ENCODE measurements around the gene STK25.

Gene STK25

GRCh38 chr2:241493092-241493491, 15.3 kb downstream of the STK25 start:
- DNase-seq (ENCODE audit: low read depth) = no peak

DNA sequence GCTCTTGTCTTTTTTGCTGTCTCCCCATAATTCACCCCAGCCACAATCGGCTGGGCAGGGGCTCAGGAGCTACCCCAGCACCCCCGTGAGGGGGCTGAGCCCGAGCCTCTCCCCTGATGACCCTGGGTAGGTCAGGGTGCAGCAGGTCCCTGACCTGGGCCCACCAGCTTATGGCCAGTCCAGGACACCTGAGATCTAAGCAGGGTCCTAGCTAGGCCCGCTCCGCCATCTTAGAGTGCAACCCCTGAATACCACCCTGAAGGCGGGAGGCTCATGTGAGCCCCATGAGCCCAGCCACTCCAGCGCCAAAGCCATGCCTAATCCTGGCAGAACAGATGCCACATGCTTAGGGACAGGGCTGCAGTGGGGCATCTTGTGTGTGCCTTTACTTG, 16.2 kb downstream of the STK25 start:
- no peak for DNase-seq (ENCODE audit: low read depth)

DNA sequence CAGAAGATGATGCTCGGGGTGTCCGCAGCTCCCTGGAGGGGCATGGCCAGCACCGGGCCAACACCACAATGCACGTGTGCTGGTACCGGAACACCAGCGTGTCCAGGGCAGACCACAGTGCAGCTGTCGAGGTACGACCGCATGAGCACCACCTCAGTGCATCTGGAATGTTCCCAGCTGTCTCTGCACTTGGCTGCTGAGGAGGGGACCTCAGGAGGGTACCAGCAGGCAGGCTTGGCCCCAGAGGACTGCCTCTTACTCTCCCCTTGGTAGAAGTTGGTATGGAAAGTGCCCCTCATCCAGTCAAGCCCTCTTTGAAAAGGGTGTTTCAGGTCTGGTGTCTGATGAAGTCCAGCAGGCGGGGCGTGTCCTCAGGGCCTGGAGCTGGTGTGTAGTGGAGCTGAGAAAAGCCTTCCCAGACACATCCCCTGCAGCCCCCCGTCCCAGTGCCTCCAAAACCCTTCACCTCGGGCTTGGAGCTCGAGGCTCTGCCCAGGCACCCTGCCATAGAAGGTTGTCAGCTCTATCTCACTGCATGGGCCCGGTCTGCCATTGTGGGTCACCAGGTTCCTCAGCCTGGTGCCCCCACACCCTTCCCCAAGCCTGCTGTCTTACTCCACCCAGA, 16.7 kb downstream of the STK25 start:
- no peak for DNase-seq (ENCODE audit: low read depth)

GRCh38 chr2:241490825-241491506, 17.4 kb downstream of the STK25 start:
- no peak for DNase-seq (ENCODE audit: low read depth)

DNA sequence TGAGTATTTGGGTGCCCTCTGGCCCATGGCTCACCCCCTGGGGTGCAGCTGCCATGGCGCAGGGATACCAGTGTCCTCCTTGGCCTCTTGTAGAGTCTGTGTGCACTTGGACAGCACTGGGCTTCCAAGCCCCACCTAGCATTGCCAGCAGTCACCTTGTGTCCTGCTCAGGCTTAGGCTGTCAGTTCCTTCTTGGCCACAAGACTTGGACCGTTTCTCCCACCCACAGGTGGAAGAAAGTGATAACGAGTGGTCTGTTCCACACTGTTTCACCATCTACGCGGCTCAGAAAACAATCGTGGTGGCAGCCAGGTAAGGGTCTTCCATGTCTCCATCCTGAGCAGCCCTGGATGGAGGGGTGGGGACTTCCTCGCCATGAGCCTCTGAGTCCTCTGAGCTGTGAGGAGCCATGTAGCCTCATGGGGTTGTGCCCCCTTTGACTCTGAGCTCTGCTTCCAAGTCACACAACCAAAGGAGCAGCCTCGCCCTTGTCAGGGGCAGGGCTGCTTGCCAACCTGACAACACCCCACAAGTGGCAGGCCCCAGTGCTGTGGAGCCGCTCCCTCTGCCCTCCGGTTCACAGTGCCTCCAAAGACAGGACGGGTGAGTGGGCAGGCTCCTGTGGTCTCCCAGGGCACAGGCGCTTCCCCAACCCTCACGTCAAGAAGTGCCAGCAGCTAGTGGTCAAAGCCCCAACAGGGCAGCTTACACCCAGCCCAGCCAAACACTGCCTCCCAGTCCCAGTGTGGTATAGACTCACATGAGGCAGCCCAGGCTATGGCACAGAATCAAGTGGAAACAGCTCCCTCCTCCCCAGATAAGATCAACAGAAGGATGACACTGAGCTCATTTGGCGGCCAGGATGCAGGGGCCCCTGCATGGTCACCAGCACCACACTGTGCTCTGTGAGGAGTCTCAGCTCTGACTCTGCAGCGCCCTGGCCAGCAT, 18.4 kb downstream of the STK25 start:
- DNase-seq (ENCODE audit: low read depth) = no peak

DNA sequence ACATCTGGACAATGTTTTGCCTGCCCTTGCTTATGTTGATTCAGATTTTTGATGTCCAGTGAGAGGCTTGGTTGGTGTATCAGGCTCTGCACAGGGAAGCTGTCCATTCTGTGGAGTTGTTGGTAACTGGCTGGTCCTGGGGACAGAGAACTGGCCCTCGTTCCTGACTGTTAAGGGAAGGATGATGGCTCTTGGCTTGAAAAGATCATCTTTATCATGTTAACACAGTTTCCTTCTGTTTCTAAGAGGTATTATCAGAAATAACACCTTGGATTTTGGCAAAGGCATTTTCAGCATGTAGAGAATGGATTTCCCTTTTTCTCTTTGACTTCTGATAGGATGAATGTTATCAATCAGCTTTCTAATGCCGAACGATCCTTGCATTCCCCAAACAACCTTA, 19.3 kb downstream of the STK25 start:
- DNase-seq (ENCODE audit: low read depth) = no peak

GRCh38 chr2:241485172-241485911, 23.0 kb downstream of the STK25 start:
- no peak for DNase-seq (ENCODE audit: low read depth)

DNA sequence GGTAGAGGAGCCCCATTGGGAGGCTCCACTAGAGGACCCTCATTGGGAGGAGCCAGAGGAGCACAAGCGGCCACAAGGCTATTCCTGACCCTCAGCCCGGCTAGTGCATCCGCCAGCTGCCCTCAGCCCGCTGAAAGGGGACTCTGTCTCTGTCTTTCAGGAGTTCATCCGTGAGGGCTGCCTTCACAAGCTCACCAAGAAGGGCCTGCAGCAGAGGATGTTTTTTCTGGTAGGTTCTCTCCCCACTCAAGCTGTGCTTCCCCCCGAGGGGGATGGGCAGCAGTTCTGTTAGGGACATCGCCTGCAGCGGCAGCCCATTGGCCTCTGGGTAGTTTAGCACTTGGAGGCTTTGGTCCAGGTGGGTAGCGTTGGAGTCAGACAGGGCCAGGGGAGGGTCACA, 25.1 kb downstream of the STK25 start:
- no peak for DNase-seq (ENCODE audit: low read depth)

- no peak for DNase-seq (ENCODE audit: low read depth)
These were observed 26.0 kb downstream of the STK25 start for GRCh38 chr2:241482126-241482955.

- DNase-seq (ENCODE audit: low read depth) = no peak
These were observed 26.7 kb downstream of the STK25 start for GRCh38 chr2:241481687-241482086.

GRCh38 chr2:241479026-241479898, 29.1 kb downstream of the STK25 start:
- no peak for DNase-seq (ENCODE audit: low read depth)

- DNase-seq (ENCODE audit: low read depth) = no peak
These were observed 30.2 kb downstream of the STK25 start for GRCh38 chr2:241478166-241478565.

- DNase-seq (ENCODE audit: low read depth) = no peak
These were observed 33.1 kb downstream of the STK25 start for GRCh38 chr2:241475267-241475666.

DNA sequence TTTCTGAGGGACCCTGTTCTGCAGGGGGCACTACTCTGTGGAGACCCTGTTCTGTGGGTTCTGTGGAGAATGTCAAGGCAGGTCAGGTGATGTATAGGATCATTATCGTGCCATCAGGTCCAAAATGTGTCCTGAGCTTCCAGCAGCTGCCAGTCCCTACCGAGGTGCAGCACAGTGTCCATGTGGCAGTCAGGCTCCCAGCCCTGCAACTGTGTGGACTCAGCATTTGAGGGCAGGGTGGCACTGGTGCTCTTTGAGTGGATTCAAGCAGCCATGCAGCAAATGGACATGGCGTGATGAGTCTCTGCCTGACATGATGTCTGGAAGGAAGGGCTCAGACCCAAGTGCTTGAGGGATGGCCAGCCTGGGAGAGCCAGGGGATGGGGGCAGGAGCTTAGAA, 35.0 kb downstream of the STK25 start:
- DNase-seq (ENCODE audit: low read depth) = no peak

GRCh38 chr2:241469746-241470145, 38.6 kb downstream of the STK25 start:
- DNase-seq (ENCODE audit: low read depth) = no peak

- DNase-seq (ENCODE audit: low read depth) = no peak
These were observed 40.0 kb downstream of the STK25 start for GRCh38 chr2:241468476-241468781.

GRCh38 chr2:241467777-241468475, 40.5 kb downstream of the STK25 start:
- DNase-seq (ENCODE audit: low read depth) = no peak

DNA sequence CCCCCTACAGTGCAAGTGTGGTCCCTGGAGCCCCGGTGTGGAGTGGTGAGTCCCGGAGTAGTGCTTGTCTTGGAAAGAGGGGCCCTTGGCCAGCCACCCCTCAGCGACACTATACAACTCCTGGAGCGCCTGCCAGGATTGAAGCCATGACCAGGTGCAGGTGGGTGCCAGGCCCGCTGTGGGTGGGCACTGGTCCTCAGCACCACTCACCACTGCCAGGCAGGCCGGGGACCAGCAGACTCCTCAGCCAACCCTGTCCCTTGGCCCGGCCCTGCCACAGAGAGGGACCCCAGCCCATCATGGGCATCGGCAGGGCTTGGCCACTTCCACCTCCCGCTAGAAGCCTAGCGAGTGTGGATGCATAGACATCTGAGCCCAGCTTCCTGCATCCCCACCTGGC, 42.2 kb downstream of the STK25 start:
- DNase-seq (ENCODE audit: low read depth) = no peak

GRCh38 chr2:241465543-241465942, 42.8 kb downstream of the STK25 start:
- no peak for DNase-seq (ENCODE audit: low read depth)

Measured in activated gamma-delta T cell treated with anti-CD3 and anti-CD28 coated beads, Interleukin-2, amount 50 U/mL, for 16 hours (primary cell).